Measurements from ENCODE around the gene KIAA0513. TPM values are rescaled to one million over a fixed set of nuclear protein-coding genes. Genes with fewer than 3 reads are reported as not detected.

Gene KIAA0513
- total and polyA plus RNA-seq, 2 donors (not counting 1 experiment from before 2014, with no cell fraction given), result 11.7 to 22.3 TPM

DNA sequence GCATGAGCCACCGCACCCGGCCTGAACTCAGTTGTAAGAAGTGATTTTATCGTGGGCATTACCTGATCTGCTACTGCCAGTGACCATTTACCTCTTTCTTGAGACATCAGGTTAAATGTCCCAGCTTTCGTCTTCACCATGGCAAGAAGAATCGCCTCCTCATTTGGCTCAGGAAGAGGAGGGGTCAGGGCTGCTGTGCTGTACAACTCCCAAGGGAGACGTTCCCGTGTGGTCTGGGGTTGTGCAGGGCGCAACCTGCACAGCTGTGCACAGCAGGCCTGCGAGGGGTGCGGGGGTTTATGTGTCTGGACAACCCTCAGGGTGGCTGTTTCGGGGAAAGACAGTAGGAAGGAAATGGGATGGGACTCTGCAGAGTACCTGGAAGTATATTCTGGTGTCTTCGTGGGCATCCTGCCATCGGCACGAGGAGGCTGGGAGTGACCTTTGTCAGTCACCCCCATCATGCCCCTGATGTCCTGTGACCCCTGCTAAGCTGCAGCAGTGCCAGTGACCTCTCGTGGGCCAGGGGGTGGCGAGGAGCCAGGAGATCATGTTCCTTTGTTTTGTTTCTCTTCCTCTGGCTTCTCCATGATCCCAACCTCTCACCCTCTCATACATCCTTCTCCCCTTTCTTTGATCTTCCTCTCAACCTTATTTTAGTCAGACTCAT is 57.4 kb downstream of the KIAA0513 start:
- DNase-seq (ENCODE audit: low read depth in 2 of 2), result no peak
- Histone ChIP-seq H3K4me1 (ENCODE audit: control insufficient read depth, extremely low read depth, insufficient read depth, low read length) (no peaks in the 10 kb centered on the region), H4K20me1 (ENCODE audit: control insufficient read depth, extremely low read depth, insufficient read depth, low read length) (no peaks in the 10 kb centered on the region), H3K36me3 (ENCODE audit: control insufficient read depth, insufficient read depth, low read length) (peaks cover 2% of the 10 kb centered on the region), H3K27ac (ENCODE audit: insufficient read depth, low read length) (no peak overlapping the region), H3K4me2 (ENCODE audit: extremely low read depth, insufficient read depth, low read length) (no peak overlapping the region), H3K4me3 (replicated peaks in 1 of 4; ENCODE audit: control extremely low read depth in 1 of 4, insufficient read depth in 1 of 4, low read depth in 3 of 4, low read length in 4 of 4) (no peak overlapping the region), H3K9ac (ENCODE audit: insufficient read depth, low read length) (no peak overlapping the region), H3K27me3 (ENCODE audit: control insufficient read depth, insufficient read depth, low read length) (no peaks in the 10 kb centered on the region), H2AFZ (ENCODE audit: low read length) (no peak overlapping the region), H3K9me3 (ENCODE audit: control insufficient read depth, insufficient read depth, low read depth, low read length) (no peaks in the 10 kb centered on the region), H3K79me2 (ENCODE audit: control insufficient read depth, insufficient read depth, low read length) (no peaks in the 10 kb centered on the region)
- no peak for TF ChIP-seq EZH2 (IDR thresholded peaks at IDR 0.05; ENCODE audit: low read length, missing control alignments)
- TF ChIP-seq CTCF (conservative IDR thresholded peaks at IDR 0.05 in 1 of 2, IDR thresholded peaks at IDR 0.05 in 1 of 2; ENCODE audit: low read depth in 1 of 2, low read length in 2 of 2), result no peak

DNA sequence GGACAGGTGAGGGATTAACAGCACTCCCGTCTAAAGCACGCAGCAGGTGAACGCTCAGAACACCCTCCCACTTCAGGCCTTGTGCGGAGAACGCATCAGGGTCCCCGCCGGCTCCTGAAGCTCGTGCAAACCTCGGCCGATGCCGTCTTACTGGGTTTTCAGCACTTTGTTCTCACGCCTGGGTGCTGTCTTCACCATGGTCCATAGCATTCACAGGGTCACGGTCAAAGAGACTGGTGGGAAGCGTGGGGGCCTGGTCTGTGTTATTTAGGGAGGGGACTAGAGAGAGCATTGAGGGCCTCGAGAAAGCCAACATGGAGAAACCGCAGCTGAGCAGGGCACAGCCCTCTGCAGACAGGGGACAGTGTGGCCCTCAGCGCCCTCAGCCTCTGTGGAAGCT is 58.1 kb downstream of the KIAA0513 start:
- TF ChIP-seq CTCF (conservative IDR thresholded peaks at IDR 0.05 in 1 of 2, IDR thresholded peaks at IDR 0.05 in 1 of 2; ENCODE audit: low read depth in 1 of 2, low read length in 2 of 2), result no peak
- Histone ChIP-seq H3K27ac (ENCODE audit: insufficient read depth, low read length) (no peak overlapping the region), H3K4me3 (replicated peaks in 1 of 4; ENCODE audit: control extremely low read depth in 1 of 4, insufficient read depth in 1 of 4, low read depth in 3 of 4, low read length in 4 of 4) (no peak overlapping the region), H3K9ac (ENCODE audit: insufficient read depth, low read length) (no peak overlapping the region), H3K36me3 (ENCODE audit: control insufficient read depth, insufficient read depth, low read length) (peaks cover 2% of the 10 kb centered on the region), H3K4me2 (ENCODE audit: extremely low read depth, insufficient read depth, low read length) (no peak overlapping the region), H3K4me1 (ENCODE audit: control insufficient read depth, extremely low read depth, insufficient read depth, low read length) (no peaks in the 10 kb centered on the region), H4K20me1 (ENCODE audit: control insufficient read depth, extremely low read depth, insufficient read depth, low read length) (no peaks in the 10 kb centered on the region), H2AFZ (ENCODE audit: low read length) (no peak overlapping the region), H3K27me3 (ENCODE audit: control insufficient read depth, insufficient read depth, low read length) (no peaks in the 10 kb centered on the region), H3K9me3 (ENCODE audit: control insufficient read depth, insufficient read depth, low read depth, low read length) (no peaks in the 10 kb centered on the region), H3K79me2 (ENCODE audit: control insufficient read depth, insufficient read depth, low read length) (no peaks in the 10 kb centered on the region)
- DNase-seq (ENCODE audit: low read depth in 2 of 2), result no peak

- no peaks in the 10 kb centered on the region for H3K9me3 ChIP-seq (ENCODE audit: control insufficient read depth, insufficient read depth, low read depth, low read length)
- H3K4me2 ChIP-seq (ENCODE audit: extremely low read depth, insufficient read depth, low read length), result no peak overlapping the region
- no peaks in the 10 kb centered on the region for H3K27me3 ChIP-seq (ENCODE audit: control insufficient read depth, insufficient read depth, low read length)
- H3K4me1 ChIP-seq (ENCODE audit: control insufficient read depth, extremely low read depth, insufficient read depth, low read length), result no peaks in the 10 kb centered on the region
- H3K36me3 ChIP-seq (ENCODE audit: control insufficient read depth, insufficient read depth, low read length), result peaks cover 2% of the 10 kb centered on the region
- no peaks in the 10 kb centered on the region for H3K79me2 ChIP-seq (ENCODE audit: control insufficient read depth, insufficient read depth, low read length)
- TF ChIP-seq CTCF (conservative IDR thresholded peaks at IDR 0.05 in 1 of 2, IDR thresholded peaks at IDR 0.05 in 1 of 2; ENCODE audit: low read depth in 1 of 2, low read length in 2 of 2), result peak; percentile 58 to 84
- no peak for TF ChIP-seq EZH2 (IDR thresholded peaks at IDR 0.05; ENCODE audit: low read length, missing control alignments)
- H4K20me1 ChIP-seq (ENCODE audit: control insufficient read depth, extremely low read depth, insufficient read depth, low read length), result no peaks in the 10 kb centered on the region
- no peak overlapping the region for H2AFZ ChIP-seq (ENCODE audit: low read length)
- peak; percentile 43 to 65 for DNase-seq (ENCODE audit: low read depth in 2 of 2)
- no peak overlapping the region for H3K4me3 ChIP-seq (replicated peaks in 1 of 4; ENCODE audit: control extremely low read depth in 1 of 4, insufficient read depth in 1 of 4, low read depth in 3 of 4, low read length in 4 of 4)
- H3K9ac ChIP-seq (ENCODE audit: insufficient read depth, low read length), result no peak overlapping the region
- no peak overlapping the region for H3K27ac ChIP-seq (ENCODE audit: insufficient read depth, low read length)
Measured at GRCh38 chr16:85086347-85087291, 59.0 kb downstream of the KIAA0513 start.

Measured in fibroblast of lung (primary cell).